HL-60 (cell line): ENCODE measurements around the gene MTMR4.
A peak's percentile ranks its signal among the peaks of the same experiment; 100 is the strongest.
"Not testable (repeated sequence)": the region's sequence is repeated elsewhere in the genome, so short reads cannot be mapped to it uniquely, and the experiment has no call there.

Source experiments
- DNase-seq, 2 experiments: peaks; one replicate each; pipeline ENCODE4 v3.0.0-alpha.2; 2010 to 2020; ENCODE audit warnings: low read depth in 1 of 2, low spot score in 1 of 2
- H3K27ac ChIP-seq: fragments of 250-450 bp; sonication (Bioruptor Pico); replicated peaks from 2 replicates; pipeline ENCODE4 v1.5.1; 2020; ENCODE audit warnings: mild to moderate bottlenecking, moderate library complexity
- H3K27me3 ChIP-seq: fragments of 250-450 bp; sonication (Bioruptor Pico); 2 replicates; pipeline ENCODE4 v1.5.1; 2021; ENCODE audit warnings: mild to moderate bottlenecking, moderate library complexity; ENCODE audit not compliant: insufficient read depth, poor library complexity, severe bottlenecking
- H3K4me3 ChIP-seq: replicated peaks from 2 replicates; pipeline ENCODE4 v1.5.1; 2011; ENCODE audit warnings: mild to moderate bottlenecking, control low read depth, low read length; ENCODE audit not compliant: insufficient read depth
- CTCF ChIP-seq: IDR thresholded peaks from one replicate; pipeline ENCODE4 v1.5.1; 2011; ENCODE audit warnings: low read length, control low read depth, inconsistent platforms; ENCODE audit not compliant: insufficient read depth
- GABPA ChIP-seq: IDR thresholded peaks from 2 replicates; pipeline ENCODE4 v1.6.1; 2012; ENCODE audit warnings: low read depth
- POLR2AphosphoS5 ChIP-seq: IDR thresholded peaks from 2 replicates; pipeline ENCODE4 v1.6.1; 2012; ENCODE audit warnings: low read depth
- REST ChIP-seq: IDR thresholded peaks from 2 replicates; pipeline ENCODE4 v1.6.1; 2012; ENCODE audit warnings: low read depth; ENCODE audit not compliant: insufficient replicate concordance
- SPI1 ChIP-seq: IDR thresholded peaks from 2 replicates; pipeline ENCODE4 v1.6.1; 2012; ENCODE audit warnings: low read depth, mild to moderate bottlenecking, borderline replicate concordance

Gene MTMR4

GRCh38 chr17:58556833-58557250 lies 42.4 kb upstream of the MTMR4 start:
- TF ChIP-seq POLR2AphosphoS5 = no peak
- peak; percentile 82 for TF ChIP-seq SPI1
- H3K4me3 ChIP-seq = no peak overlapping the region
- H3K27me3 ChIP-seq = no peaks in the 10 kb centered on the region
- 0 out of 2 replicates have a peak overlapping the region, but pooled peaks have one; percentile 1 for H3K27ac ChIP-seq
- peak in 1 of 2 experiments; percentile 21 for DNase-seq

- H3K27ac ChIP-seq, H3K4me3 ChIP-seq, H3K27me3 ChIP-seq, DNase-seq: not testable (repeated sequence)
Measured at GRCh38 chr17:58555109-58555508, 40.7 kb upstream of the MTMR4 start.

DNA sequence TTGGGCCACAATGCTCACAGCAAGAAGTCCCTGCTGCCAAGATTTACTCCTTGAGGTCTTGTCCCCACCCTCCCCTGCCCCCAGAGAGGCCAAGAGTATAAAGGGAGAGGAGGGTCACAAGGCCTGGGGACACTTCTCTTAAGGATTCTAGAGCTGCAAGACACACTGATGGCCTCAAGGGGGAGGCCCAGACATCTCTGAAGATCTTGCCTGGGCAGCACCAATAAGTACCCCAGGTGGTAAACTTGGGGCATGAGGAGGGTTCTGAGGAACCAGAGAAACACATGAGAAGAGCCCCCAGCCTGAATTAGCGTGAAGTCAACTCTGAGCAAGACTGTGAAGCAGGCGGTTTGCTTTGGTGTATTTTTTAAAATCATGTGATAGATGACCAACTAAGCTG lies 26.8 kb upstream of the MTMR4 start:
- no peak overlapping the region for H3K4me3 ChIP-seq
- DNase-seq = no peak
- TF ChIP-seq SPI1 = no peak
- peak; percentile 23 for TF ChIP-seq CTCF
- TF ChIP-seq REST = no peak
- no peak for TF ChIP-seq POLR2AphosphoS5
- TF ChIP-seq GABPA = no peak
- H3K27ac ChIP-seq = no peak overlapping the region
- no peaks in the 10 kb centered on the region for H3K27me3 ChIP-seq

DNA sequence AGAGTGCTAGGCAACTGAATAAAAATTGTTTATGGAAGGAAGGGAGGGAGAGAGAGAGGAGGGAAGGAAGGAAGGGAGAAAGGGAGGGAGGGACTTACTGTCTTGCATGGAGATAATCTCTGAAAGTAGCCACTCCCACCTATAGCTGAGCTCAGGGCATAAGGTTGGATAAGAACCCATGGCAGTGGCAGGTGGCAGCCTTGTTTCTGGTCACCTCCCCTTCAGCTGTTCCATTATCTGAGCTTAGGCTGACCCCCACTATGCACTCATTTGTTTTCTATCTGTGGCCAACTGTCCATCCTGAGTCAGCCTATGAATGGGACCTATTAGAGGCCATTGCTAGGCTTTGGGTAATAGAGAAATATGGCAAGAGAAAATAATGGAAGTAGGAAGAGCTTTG lies 25.3 kb upstream of the MTMR4 start:
- TF ChIP-seq CTCF (no peak), POLR2AphosphoS5 (no peak), GABPA (no peak), SPI1 (no peak), REST (no peak)
- Histone ChIP-seq H3K4me3 (no peak overlapping the region), H3K27ac (no peak overlapping the region), H3K27me3 (no peaks in the 10 kb centered on the region)
- DNase-seq = no peak

- no peak for TF ChIP-seq POLR2AphosphoS5
- TF ChIP-seq CTCF = no peak
- TF ChIP-seq SPI1 = no peak
- no peak for TF ChIP-seq GABPA
- TF ChIP-seq REST = no peak
- DNase-seq = no peak
- no peak overlapping the region for H3K27ac ChIP-seq
Measured at GRCh38 chr17:58538811-58539409, 24.5 kb upstream of the MTMR4 start.

More at GRCh38 chr17:58538811-58539409, 24.5 kb upstream of the MTMR4 start:
- Histone ChIP-seq H3K27me3 (no peaks in the 10 kb centered on the region), H3K4me3 (no peak overlapping the region)
